Hepatocyte (in vitro differentiated cells): Measurements from ENCODE around the gene MMD.

Experiments used
- CTCF ChIP-seq: fragments of 200-600 bp; sonication (generic); IDR thresholded peaks from 2 replicates; pipeline ENCODE4 v1.5.1; 2016; ENCODE audit warnings: antibody characterized with exemption, mild to moderate bottlenecking; ENCODE audit not compliant: poor library complexity
- EZH2 ChIP-seq: fragments of 200-600 bp; sonication (generic); IDR thresholded peaks from 2 replicates; pipeline ENCODE4 v1.6.1; 2016; ENCODE audit warnings: antibody characterized with exemption, mild to moderate bottlenecking, borderline replicate concordance
- EZH2phosphoT487 ChIP-seq: fragments of 200-600 bp; sonication (generic); IDR thresholded peaks from one replicate; pipeline ENCODE4 v1.6.1; 2018; ENCODE audit warnings: antibody characterized with exemption, mild to moderate bottlenecking, low read depth, moderate library complexity; ENCODE audit not compliant: unreplicated experiment, severe bottlenecking

DNA sequence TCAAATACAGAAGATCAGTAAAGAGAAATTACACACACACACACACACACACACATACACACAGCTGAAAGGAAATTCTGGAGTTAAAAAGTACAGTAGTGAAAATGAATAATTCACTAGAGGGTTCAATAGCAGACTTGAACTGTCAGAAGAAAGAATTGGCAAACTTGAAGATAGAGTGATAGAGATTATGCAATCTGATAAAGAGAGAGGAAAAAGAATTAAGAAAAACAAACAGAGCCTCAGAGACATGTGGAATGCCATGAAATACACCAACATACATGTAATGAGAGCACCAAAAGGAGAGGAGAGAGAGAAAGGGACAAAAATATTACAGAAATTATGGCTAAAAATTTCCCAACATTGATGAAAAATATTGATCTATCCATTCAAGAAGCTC is 60.7 kb downstream of the MMD start:
- no peak for TF ChIP-seq CTCF
- TF ChIP-seq EZH2phosphoT487 = no peak
- TF ChIP-seq EZH2 = no peak
